ENCODE results near the gene ARHGEF19.

GRCh38 chr1:16202281-16203210 lies 9.9 kb downstream of the ARHGEF19 start:
- TF ChIP-seq CTCF (IDR thresholded peaks at IDR 0.05) (no peak), POLR2A (IDR thresholded peaks at IDR 0.05) (no peak)
